NOMO-1 treated with DMSO at 0.1 percent for 48 hours (cell line): ENCODE data around the gene ISX.
"Not testable (repeated sequence)": the region's sequence is repeated elsewhere in the genome, so short reads cannot be mapped to it uniquely, and the experiment has no call there.

ENCODE experiments used
- DNase-seq: peaks from one replicate; lab custom pipeline; 2025; ENCODE audit not compliant: unreplicated experiment; lab: John Stamatoyannopoulos, UW

ISX gene

GRCh38 chr22:35065796-35066218 is at the start of gene ISX:
Gene ISX, plus strand, starts transcription at chr22:35066158. Its CDS starts 930 bp downstream, at chr22:35067088.
- no peak for DNase-seq

GRCh38 chr22:35016909-35017308 is 49.0 kb upstream of the ISX start:
- no peak for DNase-seq

GRCh38 chr22:35018995-35019394 is 47.0 kb upstream of the ISX start:
- DNase-seq = no peak

- no peak for DNase-seq
Observed at GRCh38 chr22:35020517-35020916, 45.4 kb upstream of the ISX start.

GRCh38 chr22:35021161-35021560 is 44.8 kb upstream of the ISX start:
- DNase-seq = no peak

- DNase-seq = no peak
Observed at GRCh38 chr22:35022291-35022690, 43.7 kb upstream of the ISX start.

- no peak for DNase-seq
Observed at GRCh38 chr22:35023692-35024363, 42.1 kb upstream of the ISX start.

- DNase-seq = no peak
Observed at GRCh38 chr22:35024364-35024692, 41.6 kb upstream of the ISX start.

- DNase-seq = not testable (repeated sequence)
Observed at GRCh38 chr22:35030112-35030511, 35.8 kb upstream of the ISX start.

- DNase-seq = no peak
Observed at GRCh38 chr22:35032571-35032970, 33.4 kb upstream of the ISX start.

- no peak for DNase-seq
Observed at GRCh38 chr22:35033635-35034296, 32.2 kb upstream of the ISX start.

- no peak for DNase-seq
Observed at GRCh38 chr22:35034963-35035362, 31.0 kb upstream of the ISX start.

- no peak for DNase-seq
Observed at GRCh38 chr22:35037089-35037488, 28.9 kb upstream of the ISX start.

- no peak for DNase-seq
Observed at GRCh38 chr22:35039625-35040024, 26.3 kb upstream of the ISX start.

GRCh38 chr22:35043252-35043933 is 22.6 kb upstream of the ISX start:
- DNase-seq = peak; percentile 4

- no peak for DNase-seq
Observed at GRCh38 chr22:35043934-35044319, 22.0 kb upstream of the ISX start.

GRCh38 chr22:35044607-35045390 is 21.2 kb upstream of the ISX start:
- no peak for DNase-seq

GRCh38 chr22:35045451-35045850 is 20.5 kb upstream of the ISX start:
- no peak for DNase-seq

- no peak for DNase-seq
Observed at GRCh38 chr22:35046744-35047462, 19.1 kb upstream of the ISX start.

GRCh38 chr22:35050038-35050437 is 15.9 kb upstream of the ISX start:
- not testable (repeated sequence) for DNase-seq

- no peak for DNase-seq
Observed at GRCh38 chr22:35051013-35051535, 14.9 kb upstream of the ISX start.
